GM12873 (cell line): Measurements from ENCODE around the gene PROCR.

Source experiments
- CTCF ChIP-seq: IDR thresholded peaks from 2 replicates; pipeline ENCODE4 v1.5.1; 2012; ENCODE audit warnings: low read depth, mild to moderate bottlenecking, moderate library complexity, low read length, control low read depth; ENCODE audit not compliant: insufficient read depth; ENCODE audit errors: missing control alignments

PROCR gene

GRCh38 chr20:35181731-35182130, 9.9 kb downstream of the PROCR start:
- no peak for TF ChIP-seq CTCF

DNA sequence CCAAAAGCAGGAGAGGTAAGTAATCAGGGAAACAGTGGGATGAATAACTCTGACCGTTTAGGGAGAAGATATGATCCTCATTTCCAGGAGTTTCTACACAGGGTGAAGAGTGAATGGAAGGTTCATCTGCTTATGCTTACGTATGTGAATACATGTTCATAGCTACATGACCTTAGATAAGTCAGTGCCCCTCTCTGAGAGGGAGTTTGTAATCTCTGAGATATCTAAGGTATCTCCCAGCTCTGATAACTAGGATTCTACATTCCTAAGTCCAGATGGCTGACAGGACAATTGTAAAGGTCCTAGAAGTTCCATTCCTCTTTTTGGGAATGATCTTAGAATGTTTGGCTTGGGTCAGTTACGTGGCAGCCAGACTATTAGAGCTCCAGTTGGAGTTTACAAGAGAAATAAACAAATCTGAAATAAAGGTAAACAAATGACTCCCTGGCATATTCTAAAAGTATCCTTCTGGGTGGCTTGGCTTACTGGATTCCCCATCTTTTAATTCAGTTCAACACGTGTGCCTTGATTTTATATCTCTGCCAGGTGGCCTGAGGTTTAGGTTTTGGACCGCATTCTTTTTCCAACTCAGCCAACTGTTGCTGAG, 15.8 kb downstream of the PROCR start:
- TF ChIP-seq CTCF, result no peak

DNA sequence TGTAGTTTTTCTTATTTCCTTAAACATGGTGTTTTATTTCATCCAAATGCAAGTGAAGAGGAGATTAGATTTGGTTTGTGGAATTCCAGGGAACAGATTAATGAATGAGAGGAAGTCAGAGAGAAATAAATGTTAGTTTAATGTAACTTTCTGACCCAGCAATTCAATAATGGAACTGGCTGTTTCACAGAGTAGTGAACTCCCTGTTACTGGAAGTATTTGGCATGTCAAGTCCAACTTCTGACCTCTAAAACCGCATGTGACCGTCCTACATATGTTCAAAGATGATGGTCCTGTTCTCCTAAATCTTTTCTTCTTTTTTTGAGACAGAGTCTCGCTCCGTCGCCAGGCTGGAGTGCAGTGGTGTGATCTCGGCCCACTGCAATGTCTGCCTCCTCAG, 18.7 kb downstream of the PROCR start:
- no peak for TF ChIP-seq CTCF

- TF ChIP-seq CTCF, result no peak
Observed at GRCh38 chr20:35191419-35192117, 19.7 kb downstream of the PROCR start.

DNA sequence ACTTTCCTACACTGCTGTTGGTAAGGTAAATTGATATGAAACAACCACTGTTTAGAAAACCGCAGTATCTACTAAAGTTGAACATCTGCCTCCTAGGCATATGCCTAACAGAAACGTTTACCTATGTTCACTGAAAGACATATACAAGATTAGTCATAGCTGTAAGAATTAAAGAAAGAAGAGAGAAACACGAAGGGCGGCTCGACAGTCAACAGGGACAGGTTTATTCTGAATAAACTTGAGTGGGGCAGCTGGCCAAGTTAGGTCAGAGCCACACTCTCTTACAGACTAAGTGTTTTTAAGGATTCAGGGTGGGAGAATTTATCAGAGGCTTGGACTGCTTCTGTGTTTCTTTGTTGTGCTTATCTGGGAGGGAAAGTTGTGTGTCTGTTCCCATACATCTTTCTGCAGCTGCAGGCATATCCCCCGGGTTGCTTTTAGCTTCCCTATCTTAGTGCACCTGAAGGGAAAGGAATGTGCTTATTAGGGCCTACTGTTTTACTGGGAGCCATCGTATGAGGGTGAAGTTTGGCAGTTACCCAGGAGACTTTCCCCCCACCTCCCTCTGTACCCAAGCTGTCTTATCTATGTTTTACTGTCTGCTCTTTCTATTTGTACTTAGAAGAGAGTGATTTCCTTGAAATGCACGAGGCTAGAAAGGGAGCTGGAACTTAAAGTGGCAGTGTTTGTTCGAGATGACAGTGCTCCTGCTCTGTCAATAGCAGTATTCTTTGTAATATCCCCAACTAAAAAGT, 20.4 kb downstream of the PROCR start:
- no peak for TF ChIP-seq CTCF

GRCh38 chr20:35196313-35196712, 24.4 kb downstream of the PROCR start:
- no peak for TF ChIP-seq CTCF

GRCh38 chr20:35199740-35200139, 27.9 kb downstream of the PROCR start:
- TF ChIP-seq CTCF, result no peak
